ENCODE results near the gene LRP8.

DNA sequence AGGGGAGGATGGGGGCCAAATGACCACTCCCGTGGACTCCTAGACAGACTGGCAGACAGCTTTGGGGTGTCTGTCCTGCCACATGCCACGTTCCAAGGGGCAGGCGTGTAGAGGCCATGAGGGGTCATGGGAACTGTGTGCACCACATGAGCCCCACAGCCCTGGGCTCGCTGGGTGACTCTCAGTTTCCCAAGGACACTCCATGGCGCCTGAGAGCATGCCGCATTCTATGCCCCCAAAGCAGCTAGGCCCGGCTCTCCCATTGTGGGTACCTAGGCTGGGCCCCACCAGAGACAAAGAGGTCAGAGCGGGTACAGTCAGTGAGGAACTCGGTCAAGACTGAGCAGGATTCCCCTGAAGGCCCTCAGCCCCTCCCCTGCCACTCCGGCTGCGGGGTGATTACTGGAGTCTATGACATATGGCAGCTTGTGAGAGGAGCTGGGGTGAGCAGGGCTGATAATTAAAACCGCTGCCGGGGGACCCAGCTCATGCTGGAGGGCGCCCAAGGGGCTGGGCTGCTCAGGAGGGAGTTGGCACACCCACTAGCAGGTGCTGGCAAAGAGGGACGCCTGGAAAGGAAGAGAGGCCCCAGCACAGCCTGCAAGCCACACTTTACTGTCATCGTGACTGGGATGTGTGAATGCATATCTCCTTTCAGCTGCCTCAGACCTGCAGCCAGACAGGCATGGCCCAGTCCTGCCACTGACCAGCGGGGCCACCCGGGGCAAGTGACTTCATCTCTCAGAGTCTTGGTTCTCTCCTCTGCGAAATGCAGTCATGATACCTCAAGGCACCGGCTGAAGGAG lies 8.4 kb downstream of the LRP8 start:
- TF ChIP-seq CTCF (IDR thresholded peaks at IDR 0.05): no peak
- TF ChIP-seq POLR2A (IDR thresholded peaks at IDR 0.05): no peak
